ENCODE measurements around the gene TRIM52.
"Not testable (repeated sequence)": the region's sequence is repeated elsewhere in the genome, so short reads cannot be mapped to it uniquely, and the experiment has no call there.

TRIM52 gene

DNA sequence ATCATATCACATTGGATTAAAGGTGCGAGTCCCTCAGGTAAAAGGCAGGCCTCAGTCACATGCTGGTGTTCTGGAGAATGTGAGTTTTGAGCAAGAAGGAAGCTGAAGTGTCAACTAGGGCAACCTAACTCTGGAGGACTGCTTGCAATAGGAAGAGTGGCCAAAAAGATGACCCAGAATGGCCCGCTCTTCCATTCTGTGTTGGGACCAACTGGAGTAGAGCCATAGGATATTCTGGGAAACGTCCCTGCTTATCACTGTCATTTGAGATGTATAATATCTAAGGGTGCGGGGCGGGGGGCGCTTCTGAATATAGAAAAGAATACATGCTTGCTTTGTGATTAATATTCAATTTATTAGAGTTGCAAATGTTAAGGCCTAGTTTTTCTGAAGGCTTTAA is 48.9 kb downstream of the TRIM52 start:
- DNase-seq: no peak

GRCh38 chr5:181211208-181211607 is 49.7 kb downstream of the TRIM52 start:
- no peak for DNase-seq

DNA sequence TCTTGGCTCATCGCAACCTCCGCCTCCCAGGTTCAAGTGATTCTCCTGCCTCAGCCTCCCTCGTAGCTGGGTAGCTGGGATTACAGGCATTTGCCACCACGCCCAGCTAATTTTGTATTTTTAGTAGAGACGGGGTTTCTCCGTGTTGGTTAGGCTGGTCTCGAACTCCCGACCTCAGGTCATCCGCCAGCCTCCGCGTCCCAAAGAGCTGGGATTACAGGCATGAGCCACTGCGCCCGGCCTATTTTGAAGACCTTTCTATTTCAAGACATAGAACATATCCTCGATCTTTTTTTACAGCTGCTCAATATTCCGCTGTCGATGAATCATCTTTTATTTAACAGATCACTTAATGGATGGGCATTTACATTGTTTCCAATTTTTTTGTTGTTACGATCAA is 50.2 kb downstream of the TRIM52 start:
- DNase-seq: not testable (repeated sequence)

DNA sequence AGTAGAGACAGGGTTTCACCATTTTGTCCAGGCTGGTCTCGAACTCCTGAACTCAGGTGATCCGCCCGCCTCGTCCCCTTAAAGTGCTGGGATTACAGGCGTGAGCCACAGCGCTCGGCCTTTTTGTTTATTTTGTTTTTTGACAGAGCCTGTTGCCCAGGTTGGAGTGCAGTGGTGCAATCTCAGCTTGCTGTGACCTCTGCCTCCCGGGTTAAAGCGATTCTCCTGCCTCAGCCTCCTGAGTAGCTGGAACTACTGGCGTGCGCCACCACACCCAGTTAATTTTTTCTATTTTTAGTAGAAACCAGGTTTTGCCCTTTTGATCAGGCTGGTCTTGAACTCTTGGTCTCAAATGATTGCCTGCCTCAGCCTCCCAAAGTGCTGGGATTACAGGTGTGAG is 50.8 kb downstream of the TRIM52 start:
- DNase-seq: not testable (repeated sequence)

DNA sequence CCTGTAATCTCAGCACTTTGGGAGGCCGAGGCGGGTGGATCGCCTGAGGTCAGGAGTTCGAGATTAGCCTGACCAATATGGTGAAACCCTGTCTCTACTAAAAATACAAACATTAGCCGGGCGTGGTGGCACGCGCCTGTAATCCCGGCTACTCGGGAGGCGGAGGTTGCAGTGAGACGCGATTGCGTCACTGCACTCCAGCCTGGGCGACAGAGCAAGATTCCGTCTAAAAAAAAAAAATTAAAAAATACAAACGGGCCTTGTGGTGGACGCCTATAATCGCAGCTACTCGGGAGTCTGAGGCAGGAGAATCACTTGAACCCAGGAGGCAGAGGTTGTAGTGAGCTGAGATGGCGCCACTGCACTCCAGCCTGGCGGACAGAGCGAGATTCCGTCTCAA is 51.9 kb downstream of the TRIM52 start:
- DNase-seq: not testable (repeated sequence)

- DNase-seq: no peak
Measured at GRCh38 chr5:181207960-181208253, 53.0 kb downstream of the TRIM52 start.

DNA sequence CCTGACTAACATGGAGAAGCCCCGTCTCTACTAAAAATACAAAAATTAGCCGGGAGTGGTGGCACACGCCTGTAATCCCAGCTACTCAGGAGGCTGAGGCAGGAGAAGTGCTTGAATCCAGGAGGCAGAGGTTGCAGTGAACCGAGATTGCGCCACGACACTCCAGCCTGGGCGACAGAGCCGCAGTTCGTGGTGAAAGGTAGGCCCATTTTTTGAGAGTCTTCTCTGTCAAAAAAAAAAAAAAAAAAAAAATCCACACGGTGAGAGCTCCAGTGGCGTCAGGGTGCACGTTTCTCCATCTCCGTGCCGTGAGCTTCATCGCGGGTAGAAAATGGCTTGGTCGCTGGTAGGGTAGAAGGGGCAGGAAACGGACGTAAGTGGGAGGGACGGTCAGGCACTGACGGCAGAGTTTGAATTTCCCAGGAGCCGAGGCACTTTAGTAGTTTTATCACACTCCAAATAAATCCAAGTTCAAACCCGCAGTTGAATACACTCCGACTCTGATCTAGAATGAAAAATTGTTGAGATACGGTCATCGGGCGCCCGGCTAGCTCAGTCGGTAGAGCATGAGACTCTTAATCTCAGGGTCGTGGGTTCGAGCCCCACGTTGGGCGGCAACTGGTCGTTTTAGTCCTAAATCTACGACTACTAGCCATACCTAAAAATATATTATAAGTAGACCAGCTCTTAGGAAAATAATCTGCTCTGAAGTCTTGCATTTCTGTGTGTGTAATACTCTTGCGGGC is 53.6 kb downstream of the TRIM52 start:
- DNase-seq: peak; percentile 93

DNA sequence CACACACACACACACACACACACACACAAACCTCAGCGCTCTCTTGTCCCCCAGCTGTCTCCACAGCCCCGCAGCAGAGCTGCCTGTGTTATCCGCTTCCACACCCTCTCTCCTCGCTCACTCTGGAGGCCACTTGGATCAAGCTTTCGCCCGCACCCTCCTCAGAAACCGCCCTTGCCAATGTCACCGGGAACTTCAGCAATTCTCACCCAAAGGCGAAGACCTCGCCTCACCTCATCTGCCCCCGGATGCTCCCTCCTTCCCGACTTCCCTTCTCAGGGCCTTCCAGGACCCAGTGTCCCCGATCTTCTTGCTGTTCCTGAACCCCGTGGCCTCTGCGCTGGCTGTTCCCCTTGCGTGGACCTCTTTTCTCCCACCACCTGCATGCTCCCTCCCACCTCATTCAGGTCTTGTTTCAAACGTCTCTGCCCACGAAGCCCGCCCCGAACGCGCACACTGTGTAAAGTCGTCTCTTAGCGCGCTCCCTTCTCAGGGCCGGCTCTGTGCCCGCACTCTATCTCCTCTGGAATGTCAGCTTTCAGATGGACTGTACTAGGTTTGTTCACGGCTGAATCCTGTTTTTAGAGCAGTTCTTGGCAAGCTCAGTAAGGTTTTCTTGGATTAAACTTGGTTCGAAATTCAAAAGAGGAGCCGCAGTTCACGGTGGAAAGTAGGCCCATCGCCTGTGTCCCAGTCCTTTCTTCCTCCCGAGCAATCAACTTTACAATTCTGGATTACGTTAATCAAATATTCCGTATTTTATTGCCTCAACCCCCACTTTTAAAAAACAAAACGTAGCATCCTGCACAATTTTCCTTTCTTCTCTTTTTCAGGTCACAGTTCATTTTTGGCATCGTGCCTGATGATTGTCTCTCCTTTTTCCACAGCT is 54.9 kb downstream of the TRIM52 start:
- DNase-seq: no peak
